Keratinocyte (primary cell): ENCODE results near the gene OTOA. TPM values are rescaled to one million over a fixed set of nuclear protein-coding genes. Genes with fewer than 3 reads are reported as not detected.

Experiments
- DNase-seq: peaks from one replicate; pipeline ENCODE4 v3.0.0-alpha.2; 2011; ENCODE audit warnings: low read depth, missing footprints, low spot score
- FAIRE-seq: peaks from 2 replicates; lab custom pipeline; 2011; peaks lifted over from hg19 to GRCh38; lab: Jason Lieb, UNC
- H2AFZ ChIP-seq: 2 replicates; pipeline ENCODE4 v1.6.0; 2012; ENCODE audit warnings: low read length, control low read depth, inconsistent platforms; ENCODE audit not compliant: control insufficient read depth
- H3K27ac ChIP-seq: 2 replicates; pipeline ENCODE4 v1.5.1; 2011; ENCODE audit warnings: low read length; ENCODE audit not compliant: control insufficient read depth, insufficient read depth
- H3K27me3 ChIP-seq: 3 replicates; pipeline ENCODE4 v1.6.0; 2011; ENCODE audit warnings: low read length; ENCODE audit not compliant: control insufficient read depth, insufficient read depth; ENCODE audit errors: extremely low read depth
- H3K36me3 ChIP-seq, 2 experiments: 2 replicates in 1 of 2; 3 replicates in 1 of 2; pipeline ENCODE4 v1.5.1; 2011; ENCODE audit warnings: low read length in 2 of 2, mild to moderate bottlenecking in 1 of 2; ENCODE audit not compliant: control insufficient read depth in 2 of 2, insufficient read depth in 2 of 2; ENCODE audit errors: extremely low read depth in 1 of 2
- H3K4me1 ChIP-seq: 3 replicates; pipeline ENCODE4 v1.5.1; 2011; ENCODE audit warnings: low read length; ENCODE audit not compliant: control insufficient read depth, insufficient read depth; ENCODE audit errors: extremely low read depth
- H3K4me2 ChIP-seq: 3 replicates; pipeline ENCODE4 v1.6.0; 2011; ENCODE audit warnings: low read depth, low read length; ENCODE audit not compliant: control insufficient read depth, insufficient read depth; ENCODE audit errors: extremely low read depth
- H3K4me3 ChIP-seq, 3 experiments: fragments of 200-600 bp in 1 of 3; sonication (generic) in 1 of 3; 2 replicates in 2 of 3; 3 replicates in 1 of 3; pipeline ENCODE4 v1.5.1; 2011 to 2016; ENCODE audit warnings: low read length in 3 of 3, mild to moderate bottlenecking in 3 of 3, control low read depth in 2 of 3, inconsistent platforms in 1 of 3, low read depth in 1 of 3, mixed read lengths in 1 of 3, mixed run types in 1 of 3, moderate library complexity in 1 of 3; ENCODE audit not compliant: control insufficient read depth in 2 of 3, insufficient read depth in 2 of 3; ENCODE audit errors: extremely low read depth in 1 of 3
- H3K79me2 ChIP-seq: 2 replicates; pipeline ENCODE4 v1.6.0; 2012; ENCODE audit warnings: low read length; ENCODE audit not compliant: control insufficient read depth, insufficient read depth
- H3K9ac ChIP-seq: 3 replicates; pipeline ENCODE4 v1.6.0; 2011; ENCODE audit warnings: low read length; ENCODE audit not compliant: control insufficient read depth, insufficient read depth; ENCODE audit errors: extremely low read depth
- H3K9me1 ChIP-seq: 3 replicates; pipeline ENCODE4 v1.6.0; 2011; ENCODE audit warnings: low read length; ENCODE audit not compliant: control insufficient read depth, insufficient read depth; ENCODE audit errors: extremely low read depth
- H3K9me3 ChIP-seq: 2 replicates; pipeline ENCODE4 v1.5.1; 2012; ENCODE audit warnings: low read depth, low read length; ENCODE audit not compliant: control insufficient read depth
- H4K20me1 ChIP-seq: 3 replicates; pipeline ENCODE4 v1.6.0; 2011; ENCODE audit warnings: low read length; ENCODE audit not compliant: control insufficient read depth, insufficient read depth; ENCODE audit errors: extremely low read depth
- EZH2 ChIP-seq: IDR thresholded peaks from one replicate; pipeline ENCODE4 v1.6.1; 2012; ENCODE audit warnings: inconsistent platforms, mild to moderate bottlenecking, low read length, moderate library complexity
- dilution Hi-C: fragments of 300-500 bp; cut with MboI; formaldehyde crosslinking; loops from one replicate; pipeline ENCODE4 v1.7.0; 2020; ENCODE audit warnings: low sequenced_read_pairs; ENCODE audit not compliant: extremely low pct_ligation_motif_present
- polyA plus RNA-seq, 5 experiments: library from polyadenylated mRNA; depleted of rRNA in 3 of 5; stranded (reverse) in 3 of 5; stranded (forward) in 1 of 5; unstranded in 1 of 5; fragments of >200 nt; gene quantifications; 1 replicate in 1 of 5; 2 replicates in 3 of 5; 3 replicates in 1 of 5; pipeline versions ENCODE4 v1.2.1 to v1.2.3, GENCODE V29; 2011 to 2012; ENCODE audit warnings: missing spikeins in 2 of 5, low read depth in 1 of 5, low replicate concordance in 1 of 5
- TF ChIP-seq, protein P1 (sequence below), 3 experiments: IDR thresholded peaks in 1 of 3; conservative IDR thresholded peaks in 1 of 3; optimal IDR thresholded peaks in 1 of 3; 2 replicates in 2 of 3; 3 replicates in 1 of 3; pipeline versions ENCODE3 to v1.5.1; 2011; ENCODE audit warnings: low read length in 3 of 3, mild to moderate bottlenecking in 3 of 3, moderate library complexity in 2 of 3, control low read depth in 1 of 3, inconsistent platforms in 1 of 3; ENCODE audit not compliant: insufficient read depth in 2 of 3; ENCODE audit errors: extremely low read depth in 1 of 3

The OTOA gene
- polyA plus RNA-seq, 1 donor (not counting 4 experiments of a cell fraction or from before 2014, with no cell fraction given), result not detected

- Histone ChIP-seq H3K27ac (no peak overlapping the region), H3K36me3 (peaks cover 3 to 10% of the 10 kb centered on the region in 2 experiments), H3K79me2 (no peaks in the 10 kb centered on the region), H3K27me3 (no peaks in the 10 kb centered on the region), H3K4me3 (no peak overlapping the region), H3K4me2 (no peak overlapping the region), H3K9me1 (no peaks in the 10 kb centered on the region), H3K9ac (no peak overlapping the region), H4K20me1 (no peaks in the 10 kb centered on the region), H3K9me3 (no peaks in the 10 kb centered on the region), H3K4me1 (peaks cover 11% of the 10 kb centered on the region), H2AFZ (no peak overlapping the region)
- no peak for TF ChIP-seq EZH2
- TF ChIP-seq, protein P1, sequence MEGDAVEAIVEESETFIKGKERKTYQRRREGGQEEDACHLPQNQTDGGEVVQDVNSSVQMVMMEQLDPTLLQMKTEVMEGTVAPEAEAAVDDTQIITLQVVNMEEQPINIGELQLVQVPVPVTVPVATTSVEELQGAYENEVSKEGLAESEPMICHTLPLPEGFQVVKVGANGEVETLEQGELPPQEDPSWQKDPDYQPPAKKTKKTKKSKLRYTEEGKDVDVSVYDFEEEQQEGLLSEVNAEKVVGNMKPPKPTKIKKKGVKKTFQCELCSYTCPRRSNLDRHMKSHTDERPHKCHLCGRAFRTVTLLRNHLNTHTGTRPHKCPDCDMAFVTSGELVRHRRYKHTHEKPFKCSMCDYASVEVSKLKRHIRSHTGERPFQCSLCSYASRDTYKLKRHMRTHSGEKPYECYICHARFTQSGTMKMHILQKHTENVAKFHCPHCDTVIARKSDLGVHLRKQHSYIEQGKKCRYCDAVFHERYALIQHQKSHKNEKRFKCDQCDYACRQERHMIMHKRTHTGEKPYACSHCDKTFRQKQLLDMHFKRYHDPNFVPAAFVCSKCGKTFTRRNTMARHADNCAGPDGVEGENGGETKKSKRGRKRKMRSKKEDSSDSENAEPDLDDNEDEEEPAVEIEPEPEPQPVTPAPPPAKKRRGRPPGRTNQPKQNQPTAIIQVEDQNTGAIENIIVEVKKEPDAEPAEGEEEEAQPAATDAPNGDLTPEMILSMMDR (optimal IDR thresholded peaks at IDR 0.05 in 1 of 3, IDR thresholded peaks at IDR 0.05 in 1 of 3, conservative IDR thresholded peaks at IDR 0.05 in 1 of 3; ENCODE audit: extremely low read depth in 1 of 3, insufficient read depth in 2 of 3, low read length in 3 of 3), result no peak
- FAIRE-seq (peak; percentile 56), DNase-seq (no peak)
- dilution Hi-C loops, result no loop called here
These were observed 37.0 kb upstream of the OTOA start for GRCh38 chr16:21626659-21627277.

GRCh38 chr16:21628121-21628726 lies 35.5 kb upstream of the OTOA start:
- H3K27ac ChIP-seq, result no peak overlapping the region

More at GRCh38 chr16:21628121-21628726, 35.5 kb upstream of the OTOA start:
- peaks cover 3 to 8% of the 10 kb centered on the region in 2 experiments for H3K36me3 ChIP-seq
- no peak overlapping the region for H2AFZ ChIP-seq
- no peaks in the 10 kb centered on the region for H3K9me3 ChIP-seq
- dilution Hi-C loops, result no loop called here
- TF ChIP-seq EZH2, result no peak
- TF ChIP-seq, protein P1 (optimal IDR thresholded peaks at IDR 0.05 in 1 of 3, IDR thresholded peaks at IDR 0.05 in 1 of 3, conservative IDR thresholded peaks at IDR 0.05 in 1 of 3; ENCODE audit: extremely low read depth in 1 of 3, insufficient read depth in 2 of 3, low read length in 3 of 3), result no peak
- FAIRE-seq, result no peak
- H3K4me1 ChIP-seq, result peaks cover 11% of the 10 kb centered on the region
- no peaks in the 10 kb centered on the region for H3K79me2 ChIP-seq
- no peaks in the 10 kb centered on the region for H4K20me1 ChIP-seq
- H3K9ac ChIP-seq, result no peak overlapping the region
- no peaks in the 10 kb centered on the region for H3K9me1 ChIP-seq
- H3K27me3 ChIP-seq, result no peaks in the 10 kb centered on the region
- no peak overlapping the region for H3K4me3 ChIP-seq
- no peak overlapping the region for H3K4me2 ChIP-seq
- DNase-seq, result no peak
